Fibroblast of mammary gland (primary cell): Measurements from ENCODE around the gene ZNHIT2.
A peak's percentile ranks its signal among the peaks of the same experiment; 100 is the strongest.

Experiments
- DNase-seq: peaks from one replicate; pipeline ENCODE4 v3.0.0-alpha.2; 2010; ENCODE audit warnings: low read depth
- H3K4me3 ChIP-seq: 2 replicates; pipeline ENCODE4 v1.5.1; 2011; ENCODE audit warnings: low read depth, mild to moderate bottlenecking, low read length, moderate library complexity; ENCODE audit not compliant: control insufficient read depth
- TF ChIP-seq, protein P1 (sequence below): conservative IDR thresholded peaks from 2 replicates; pipeline ENCODE4 v1.5.1; 2011; ENCODE audit warnings: low read depth, low read length, inconsistent platforms; ENCODE audit not compliant: control insufficient read depth, insufficient read depth

The ZNHIT2 gene

DNA sequence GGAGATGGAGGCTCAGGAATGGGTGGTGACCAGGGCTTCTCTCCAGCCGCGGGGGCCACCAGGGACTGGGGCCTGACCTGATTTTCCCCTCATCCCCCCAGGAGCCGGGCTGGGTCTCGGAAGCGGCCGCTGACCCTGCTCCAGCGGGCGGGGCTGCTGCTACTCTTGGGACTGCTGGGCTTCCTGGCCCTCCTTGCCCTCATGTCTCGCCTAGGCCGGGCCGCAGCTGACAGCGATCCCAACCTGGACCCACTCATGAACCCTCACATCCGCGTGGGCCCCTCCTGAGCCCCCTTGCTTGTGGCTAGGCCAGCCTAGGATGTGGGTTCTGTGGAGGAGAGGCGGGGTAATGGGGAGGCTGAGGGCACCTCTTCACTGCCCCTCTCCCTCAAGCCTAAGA, 29.7 kb downstream of the ZNHIT2 start:
- DNase-seq: no peak
- no peak overlapping the region for H3K4me3 ChIP-seq
- TF ChIP-seq, protein P1, sequence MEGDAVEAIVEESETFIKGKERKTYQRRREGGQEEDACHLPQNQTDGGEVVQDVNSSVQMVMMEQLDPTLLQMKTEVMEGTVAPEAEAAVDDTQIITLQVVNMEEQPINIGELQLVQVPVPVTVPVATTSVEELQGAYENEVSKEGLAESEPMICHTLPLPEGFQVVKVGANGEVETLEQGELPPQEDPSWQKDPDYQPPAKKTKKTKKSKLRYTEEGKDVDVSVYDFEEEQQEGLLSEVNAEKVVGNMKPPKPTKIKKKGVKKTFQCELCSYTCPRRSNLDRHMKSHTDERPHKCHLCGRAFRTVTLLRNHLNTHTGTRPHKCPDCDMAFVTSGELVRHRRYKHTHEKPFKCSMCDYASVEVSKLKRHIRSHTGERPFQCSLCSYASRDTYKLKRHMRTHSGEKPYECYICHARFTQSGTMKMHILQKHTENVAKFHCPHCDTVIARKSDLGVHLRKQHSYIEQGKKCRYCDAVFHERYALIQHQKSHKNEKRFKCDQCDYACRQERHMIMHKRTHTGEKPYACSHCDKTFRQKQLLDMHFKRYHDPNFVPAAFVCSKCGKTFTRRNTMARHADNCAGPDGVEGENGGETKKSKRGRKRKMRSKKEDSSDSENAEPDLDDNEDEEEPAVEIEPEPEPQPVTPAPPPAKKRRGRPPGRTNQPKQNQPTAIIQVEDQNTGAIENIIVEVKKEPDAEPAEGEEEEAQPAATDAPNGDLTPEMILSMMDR: no peak

DNA sequence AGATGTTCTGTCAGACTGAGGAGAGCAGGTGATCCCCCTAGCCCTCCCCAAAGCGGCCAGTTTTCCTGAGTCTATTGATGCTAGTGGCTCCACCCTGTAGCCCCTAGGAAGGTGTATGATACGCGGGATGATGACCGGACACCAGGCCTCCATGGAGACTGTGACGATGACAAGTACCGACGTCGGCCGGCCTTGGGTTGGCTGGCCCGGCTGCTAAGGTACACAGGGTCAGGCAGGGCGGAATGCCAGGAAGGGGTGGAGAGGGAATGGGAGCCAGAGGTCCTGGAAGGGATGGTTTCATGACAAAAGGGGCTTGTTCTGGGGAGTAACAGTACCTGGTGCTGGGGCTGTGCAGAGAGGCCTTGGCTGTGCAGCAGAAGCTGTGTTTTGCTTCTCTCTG, 30.3 kb downstream of the ZNHIT2 start:
- DNase-seq: no peak
- no peak overlapping the region for H3K4me3 ChIP-seq
- TF ChIP-seq, protein P1: no peak

DNA sequence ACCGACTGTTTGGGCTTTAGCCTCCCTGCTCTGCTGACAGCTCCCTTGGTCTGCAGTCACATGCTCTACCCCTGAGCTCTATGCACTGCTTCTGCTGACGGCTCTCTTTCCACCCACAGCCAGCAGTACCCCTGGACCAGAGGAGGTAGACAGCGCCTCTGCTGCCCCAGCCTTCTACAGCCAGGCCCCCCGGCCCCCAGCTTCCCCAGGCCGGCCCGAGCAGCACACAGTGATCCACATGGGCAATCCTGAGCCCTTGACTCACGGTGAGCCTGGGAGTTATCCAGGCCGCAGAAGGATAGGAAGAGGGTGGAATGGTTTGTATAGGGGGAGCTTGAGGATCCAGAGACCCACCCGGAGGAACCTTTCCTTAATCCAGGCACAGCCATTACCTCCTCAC, 30.7 kb downstream of the ZNHIT2 start:
- no peak overlapping the region for H3K4me3 ChIP-seq
- TF ChIP-seq, protein P1: no peak
- no peak for DNase-seq

- peak; percentile 16 for DNase-seq
- TF ChIP-seq, protein P1: no peak
- no peak overlapping the region for H3K4me3 ChIP-seq
These were observed 32.1 kb downstream of the ZNHIT2 start for GRCh38 chr11:65085446-65085845.

DNA sequence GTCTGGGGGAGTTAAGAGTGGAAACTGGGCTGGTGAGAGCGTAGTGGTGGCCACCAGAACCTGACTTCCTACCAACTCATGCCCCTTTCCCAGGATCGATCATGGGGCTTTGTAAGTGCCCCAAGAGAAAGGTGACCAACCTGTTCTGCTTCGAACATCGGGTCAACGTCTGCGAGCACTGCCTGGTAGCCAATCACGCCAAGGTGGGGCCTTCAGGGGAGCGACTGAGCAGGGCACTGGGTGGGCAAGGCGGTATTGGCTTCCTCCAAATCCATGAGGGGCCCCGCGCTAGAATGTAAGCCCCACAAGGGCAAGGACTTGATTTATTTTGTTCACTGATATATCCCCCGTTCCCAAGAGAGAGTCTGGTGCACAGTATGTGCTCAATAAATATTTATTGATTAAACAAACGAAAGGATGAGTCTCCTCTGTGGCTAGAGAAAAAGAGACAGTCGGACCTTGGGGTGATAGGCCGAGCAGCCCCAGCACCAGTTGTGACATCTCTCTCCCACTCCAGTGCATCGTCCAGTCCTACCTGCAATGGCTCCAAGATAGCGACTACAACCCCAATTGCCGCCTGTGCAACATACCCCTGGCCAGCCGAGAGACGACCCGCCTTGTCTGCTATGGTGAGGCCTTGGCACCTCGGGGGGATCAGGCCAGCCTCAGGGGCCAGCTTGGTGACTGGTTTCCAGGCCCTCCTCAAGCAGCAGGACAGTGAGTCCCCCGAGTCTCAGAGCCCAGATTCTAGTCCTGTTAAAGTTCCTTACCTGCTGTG, 32.7 kb downstream of the ZNHIT2 start:
- TF ChIP-seq, protein P1: no peak
- H3K4me3 ChIP-seq: peak overlapping the region; percentile 90

DNA sequence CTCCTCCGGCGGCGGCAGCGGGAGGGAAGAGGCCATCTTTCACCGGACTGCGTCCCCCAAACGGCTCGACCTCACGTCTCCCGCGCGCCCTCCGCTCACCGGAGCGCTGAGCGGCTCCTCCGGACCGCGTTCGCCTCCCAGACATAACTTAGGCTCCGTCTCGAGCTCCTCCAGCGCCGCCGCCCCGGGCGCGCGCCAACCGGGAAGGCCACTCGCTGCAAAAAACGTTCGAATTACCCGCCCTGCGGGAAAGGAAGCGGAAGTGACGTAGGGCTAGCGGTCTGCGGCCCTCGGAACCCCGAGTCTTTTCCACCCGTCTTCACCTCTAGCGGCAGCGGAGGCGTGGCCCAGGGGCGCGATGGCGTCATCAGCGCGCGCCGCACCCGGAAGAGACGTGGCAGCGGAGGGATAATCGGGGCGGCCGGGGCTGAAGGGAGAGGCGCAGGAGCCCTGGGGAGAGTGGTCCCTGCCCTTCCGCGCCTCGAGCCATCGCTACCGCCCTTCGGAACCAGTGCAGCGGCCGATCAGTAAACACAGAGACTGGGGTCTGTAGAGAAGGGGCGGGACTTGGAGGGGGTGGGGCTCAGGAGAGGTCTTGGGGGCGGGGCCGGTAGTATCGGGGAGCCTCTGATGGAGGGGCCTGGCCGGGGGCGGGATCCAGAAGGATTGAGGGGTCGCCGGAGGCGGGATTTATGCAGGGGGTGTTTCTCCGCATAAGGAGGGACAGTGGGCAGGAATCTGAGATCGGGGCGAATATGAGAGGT, 33.5 kb downstream of the ZNHIT2 start, which contains the start of the genes CDCA5 and ZFPL1:
Gene CDCA5, minus strand, starts transcription at position 207 of the 764 bp plus-strand sequence. Its CDS starts 62 bp downstream, at position 145.
Gene ZFPL1, plus strand, starts transcription at position 389 of the 764 bp plus-strand sequence. CDS start 477 bp downstream, outside the sequence.
- TF ChIP-seq, protein P1: no peak
- peak; percentile 93 for DNase-seq
- H3K4me3 ChIP-seq: peak within 1 kb of the TSS; percentile 90

More for the DNA sequence above, 32.7 kb downstream of the ZNHIT2 start:
- DNase-seq: no peak
